ENCODE results near the gene PDS5B.

DNA sequence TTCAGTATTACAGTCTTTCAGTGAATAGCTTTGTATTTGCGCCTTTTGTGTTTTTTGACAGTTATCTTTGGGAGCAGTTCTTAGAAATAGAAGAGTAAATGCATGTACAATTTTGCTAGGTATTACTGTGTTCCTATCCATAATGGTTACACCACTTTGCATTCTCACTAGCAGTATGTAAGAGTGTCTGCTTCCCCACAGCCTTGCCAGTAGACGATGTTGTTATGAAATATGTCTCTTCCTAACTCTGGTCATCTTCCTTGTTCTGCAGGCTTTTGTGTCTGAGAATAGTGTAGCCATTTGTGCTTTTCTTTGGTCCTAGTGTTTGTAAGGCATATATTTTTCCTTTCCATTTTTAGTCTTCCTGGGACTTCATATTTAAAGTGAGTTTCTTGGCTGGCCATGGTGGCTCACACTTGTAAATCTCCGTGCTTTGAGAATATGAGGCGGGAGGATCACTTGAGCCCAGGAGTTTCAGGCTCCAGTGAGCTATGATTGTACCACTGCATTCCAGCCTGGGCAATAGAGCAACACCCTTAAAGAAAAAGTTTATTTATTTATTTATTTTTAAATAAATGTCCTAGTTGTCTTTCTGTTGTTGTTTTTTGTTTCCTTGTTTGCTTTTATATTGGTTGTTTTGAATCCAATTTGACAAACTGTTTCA lies 140.3 kb downstream of the PDS5B start:
- TF ChIP-seq CTCF (IDR thresholded peaks at IDR 0.05 in 2 of 3, conservative IDR thresholded peaks at IDR 0.05 in 1 of 3; ENCODE audit: borderline replicate concordance in 1 of 3, insufficient read depth in 1 of 3, low read depth in 2 of 3, low read length in 2 of 3) (no peak), POLR2A (IDR thresholded peaks at IDR 0.05; ENCODE audit: borderline replicate concordance, extremely low read depth, insufficient read depth, insufficient read length) (no peak)

Data from HCT116 (cell line).